EH (cell line): Measurements from ENCODE around the gene CYB5R2.

Experiments used
- DNase-seq: peaks from one replicate; pipeline ENCODE4 v3.0.0-alpha.2; 2015; ENCODE audit warnings: low read depth

Gene CYB5R2

DNA sequence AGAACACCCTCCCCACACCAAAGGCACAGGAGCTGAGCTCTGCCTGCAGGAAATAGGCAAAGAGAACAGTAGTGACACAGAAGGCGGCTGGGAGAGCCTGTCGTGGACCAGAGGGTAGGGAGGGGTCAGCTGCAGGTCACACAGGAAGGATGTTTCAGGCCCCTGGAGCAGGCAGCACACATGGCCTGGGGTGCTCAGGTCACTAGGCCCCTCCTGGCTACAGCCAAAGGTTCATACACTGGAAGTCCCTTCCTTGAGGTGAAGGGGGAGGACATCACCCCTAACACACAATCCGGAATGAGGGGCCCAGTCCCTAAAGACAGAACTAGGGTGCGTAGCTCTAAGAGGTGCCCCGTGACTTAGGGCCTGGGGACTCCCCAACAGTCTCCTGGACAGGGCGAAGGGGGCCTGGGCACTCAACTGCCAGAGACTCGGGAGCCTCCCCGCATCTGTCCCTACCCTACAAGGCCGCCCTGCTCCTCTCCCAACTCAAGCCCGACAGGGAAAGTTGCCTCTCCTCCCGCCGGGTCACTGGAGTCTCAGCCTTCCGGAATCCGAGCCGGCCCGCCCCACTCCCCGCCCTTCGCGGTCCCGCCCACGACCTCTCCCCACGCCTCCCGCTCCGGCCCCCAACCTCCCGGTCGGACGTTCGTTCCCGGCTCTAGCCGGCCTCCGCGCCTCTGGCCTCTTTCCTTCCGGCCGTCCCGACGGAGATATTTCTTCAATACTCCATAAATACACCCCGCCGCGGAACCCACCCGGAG, at the start of gene CYB5R2:
CYB5R2 (minus strand) TSS at position 541 of the 764 bp plus-strand sequence. CDS start 675 bp downstream, outside the sequence.
- DNase-seq = peak; percentile 79

- no peak for DNase-seq
Observed at GRCh38 chr11:7714786-7715185, 41.5 kb upstream of the CYB5R2 start.

DNA sequence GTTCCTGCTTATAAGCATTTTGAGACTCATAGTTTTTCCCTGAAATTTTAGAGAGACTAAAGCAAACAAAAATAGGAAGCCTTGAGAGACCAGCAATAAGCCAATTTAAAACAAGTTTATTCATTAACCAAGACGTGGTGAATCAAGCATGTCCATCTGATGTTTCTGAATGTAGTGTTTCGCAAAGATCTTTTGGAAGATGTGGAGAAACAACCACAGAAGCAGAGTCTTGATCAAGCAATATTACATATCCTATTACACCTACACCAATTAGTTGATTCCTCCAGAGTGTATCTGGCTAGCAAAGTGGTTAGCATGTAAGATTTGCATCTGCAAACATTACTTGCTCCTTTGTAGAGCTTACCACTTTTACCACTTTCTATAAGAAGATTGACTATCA, 33.1 kb upstream of the CYB5R2 start, which contains the start of gene OVCH2:
OVCH2 (minus strand) TSS at position 101 of the 400 bp plus-strand sequence; CDS start at position 18, 83 bp downstream.
- DNase-seq = no peak

DNA sequence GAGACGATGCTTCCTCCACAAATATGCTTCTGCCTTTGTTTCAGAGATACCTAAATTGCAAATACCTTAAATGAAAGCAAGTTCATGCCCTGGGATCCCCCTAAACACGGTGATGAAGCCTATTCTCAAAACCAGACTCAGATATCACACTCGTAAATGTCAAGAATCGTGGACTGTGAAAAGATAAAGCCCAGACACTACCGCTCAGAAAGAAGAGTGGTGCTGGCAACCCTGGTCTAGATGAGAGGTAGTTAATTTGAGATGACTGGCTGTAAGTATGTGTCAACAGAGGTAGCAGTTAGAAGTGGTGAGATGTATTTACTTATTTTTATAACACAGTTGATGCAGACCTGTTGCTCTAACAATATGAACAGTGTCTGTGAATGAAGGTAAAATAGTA, 30.4 kb upstream of the CYB5R2 start:
- no peak for DNase-seq

DNA sequence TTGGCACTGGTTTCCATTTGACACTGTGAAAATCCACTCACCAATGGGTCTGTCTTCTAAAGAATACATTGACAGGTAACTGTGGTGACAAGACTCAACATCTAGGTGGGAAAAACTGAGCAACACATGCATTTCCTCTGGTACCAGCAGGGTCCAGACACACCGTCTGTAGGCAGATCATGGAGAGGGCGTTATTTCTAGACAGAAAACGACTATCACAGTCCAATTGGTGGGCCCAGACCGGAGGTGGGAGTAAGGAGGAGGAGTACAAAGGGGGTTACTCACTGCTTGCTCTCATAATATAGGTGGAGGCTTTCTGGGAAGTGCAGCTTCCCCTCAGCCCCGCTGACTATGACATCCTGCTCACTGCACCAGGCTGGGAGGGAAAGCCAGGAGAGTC, 23.1 kb upstream of the CYB5R2 start:
- no peak for DNase-seq

DNA sequence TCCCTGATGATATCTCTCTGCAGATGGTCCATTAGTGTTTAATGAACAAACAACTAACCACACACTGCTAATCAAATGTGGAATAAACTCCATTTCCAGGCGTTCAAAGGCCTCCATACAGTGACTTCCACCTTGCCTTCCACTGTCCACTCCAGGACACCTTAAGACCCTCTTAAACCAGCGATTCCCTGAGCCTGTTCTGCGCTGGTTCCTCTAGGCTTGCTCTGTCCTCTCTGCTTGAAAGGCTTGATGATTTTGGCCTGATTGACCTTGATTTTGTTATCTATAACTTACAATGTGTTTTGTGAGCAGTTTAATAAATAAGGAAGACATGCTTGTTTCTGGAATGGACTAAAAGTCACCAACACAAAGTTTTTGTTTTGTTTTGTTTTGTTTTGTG, 20.9 kb upstream of the CYB5R2 start:
- DNase-seq = peak; percentile 2

GRCh38 chr11:7692426-7692825, 19.1 kb upstream of the CYB5R2 start:
- no peak for DNase-seq

GRCh38 chr11:7691759-7692350, 18.6 kb upstream of the CYB5R2 start:
- peak; percentile 48 for DNase-seq

- DNase-seq = peak; percentile 30
Observed at GRCh38 chr11:7690648-7691047, 17.3 kb upstream of the CYB5R2 start.

DNA sequence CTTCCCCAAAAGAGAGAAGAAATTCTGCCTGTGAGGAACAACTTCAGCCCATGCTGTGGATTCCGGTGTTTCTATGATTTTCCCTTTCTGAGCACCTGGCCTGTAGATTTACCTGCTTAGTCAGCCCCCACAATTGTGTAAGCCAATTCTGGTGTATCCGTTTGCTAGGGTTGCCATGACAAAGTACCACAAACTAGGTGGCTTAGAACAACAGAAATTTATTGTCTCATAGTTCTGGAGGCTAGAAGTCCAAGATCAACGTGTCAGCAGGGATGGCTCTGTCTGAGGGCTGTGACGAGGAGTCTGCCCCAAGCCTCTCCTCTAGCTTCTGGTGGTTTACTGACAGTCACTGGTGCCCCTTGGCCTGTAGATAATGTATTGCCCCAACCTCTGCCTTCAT, 15.9 kb upstream of the CYB5R2 start:
- no peak for DNase-seq

DNA sequence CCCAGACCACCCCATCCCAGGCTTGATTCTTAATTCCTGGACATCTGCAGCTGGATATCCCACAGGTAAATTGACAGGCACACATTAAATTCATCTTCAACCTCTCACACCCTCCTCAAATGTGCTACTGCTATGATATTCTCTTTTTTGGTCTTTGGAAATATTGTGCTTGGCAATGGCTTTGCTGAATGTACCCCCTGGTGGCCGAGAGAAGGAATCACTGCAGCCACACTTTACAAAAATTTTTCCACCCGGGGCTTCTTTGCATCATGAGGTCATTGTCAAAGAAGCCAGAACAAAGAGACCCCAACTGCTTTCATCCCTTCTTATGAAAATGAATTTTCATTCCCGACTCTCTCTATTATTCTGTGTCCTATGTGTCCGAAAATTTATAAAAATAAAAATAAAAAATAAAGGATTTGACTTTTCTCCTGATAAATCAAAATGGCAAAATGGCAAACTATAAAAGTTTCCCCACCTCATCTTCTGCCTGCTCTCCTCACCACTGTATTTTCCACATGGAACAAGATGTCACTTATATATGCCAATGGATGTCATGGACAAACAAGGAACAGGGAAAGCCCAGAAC, 15.0 kb upstream of the CYB5R2 start:
- DNase-seq = peak; percentile 56

DNA sequence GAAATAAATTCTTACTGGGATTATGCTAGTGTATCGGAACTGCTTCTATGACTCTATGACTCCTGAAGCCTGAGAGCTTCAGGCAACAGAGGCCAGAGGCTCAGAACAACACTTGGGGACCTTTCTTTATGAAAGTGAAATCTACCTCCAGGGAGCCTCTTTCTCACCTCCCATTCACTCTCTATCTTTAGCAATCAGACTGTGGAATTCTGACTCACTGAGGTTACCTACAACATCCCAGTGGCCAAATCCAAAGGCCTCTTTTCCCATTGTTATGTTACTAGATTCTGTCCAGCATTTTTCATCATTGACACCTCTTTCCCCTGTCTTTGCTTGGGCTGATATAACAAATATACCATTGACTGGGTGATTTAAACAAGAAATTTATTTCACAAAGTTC, 14.1 kb upstream of the CYB5R2 start:
- DNase-seq = no peak

- no peak for DNase-seq
Observed at GRCh38 chr11:7686761-7687160, 13.5 kb upstream of the CYB5R2 start.

GRCh38 chr11:7683571-7683970, 10.3 kb upstream of the CYB5R2 start:
- DNase-seq = no peak

DNA sequence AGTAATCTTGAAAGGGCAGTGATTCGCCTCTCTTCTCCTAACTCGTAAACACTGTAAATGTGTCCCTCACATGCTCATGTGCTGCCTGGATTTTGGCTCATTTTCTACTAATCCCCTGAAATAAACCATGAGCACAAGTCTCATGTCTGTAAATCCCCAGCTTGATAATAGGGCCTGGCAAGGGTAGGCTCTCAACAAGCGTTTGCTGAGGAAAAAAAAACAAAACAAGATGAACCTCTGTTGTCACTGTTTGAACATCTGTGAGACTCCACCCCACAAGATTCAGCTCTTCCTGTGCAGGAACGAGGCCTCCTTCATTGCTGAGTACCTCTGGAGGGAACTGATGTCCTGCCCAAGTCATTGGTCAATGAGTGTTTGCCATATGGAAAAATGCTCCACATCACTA, 4.5 kb upstream of the CYB5R2 start:
- peak; percentile 66 for DNase-seq

- peak; percentile 94 for DNase-seq
Observed at GRCh38 chr11:7677071-7677470, 3.8 kb upstream of the CYB5R2 start.

DNA sequence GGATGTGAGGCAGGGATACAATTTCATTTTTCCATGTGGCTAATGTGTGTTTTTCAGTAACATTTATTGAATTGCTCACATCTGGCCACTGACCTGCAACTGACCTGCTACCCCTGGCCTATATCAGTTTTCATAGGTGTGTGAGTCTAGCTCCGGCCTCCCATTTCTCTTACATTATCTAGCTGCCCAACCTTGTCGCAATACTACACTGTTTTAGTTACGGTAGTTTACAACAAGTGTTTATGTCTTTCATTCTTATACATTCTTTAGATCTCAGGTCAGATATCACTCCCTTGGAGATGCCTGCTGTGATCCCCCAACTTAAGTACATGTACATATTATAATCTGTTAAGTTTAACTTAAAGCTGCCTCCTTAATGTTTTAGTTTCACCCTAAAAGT, 2.3 kb upstream of the CYB5R2 start:
- no peak for DNase-seq

GRCh38 chr11:7673724-7674434, 579 bp upstream of the CYB5R2 start:
- peak; percentile 41 for DNase-seq

GRCh38 chr11:7672276-7672959, 882 bp downstream of the CYB5R2 start:
- DNase-seq = no peak

DNA sequence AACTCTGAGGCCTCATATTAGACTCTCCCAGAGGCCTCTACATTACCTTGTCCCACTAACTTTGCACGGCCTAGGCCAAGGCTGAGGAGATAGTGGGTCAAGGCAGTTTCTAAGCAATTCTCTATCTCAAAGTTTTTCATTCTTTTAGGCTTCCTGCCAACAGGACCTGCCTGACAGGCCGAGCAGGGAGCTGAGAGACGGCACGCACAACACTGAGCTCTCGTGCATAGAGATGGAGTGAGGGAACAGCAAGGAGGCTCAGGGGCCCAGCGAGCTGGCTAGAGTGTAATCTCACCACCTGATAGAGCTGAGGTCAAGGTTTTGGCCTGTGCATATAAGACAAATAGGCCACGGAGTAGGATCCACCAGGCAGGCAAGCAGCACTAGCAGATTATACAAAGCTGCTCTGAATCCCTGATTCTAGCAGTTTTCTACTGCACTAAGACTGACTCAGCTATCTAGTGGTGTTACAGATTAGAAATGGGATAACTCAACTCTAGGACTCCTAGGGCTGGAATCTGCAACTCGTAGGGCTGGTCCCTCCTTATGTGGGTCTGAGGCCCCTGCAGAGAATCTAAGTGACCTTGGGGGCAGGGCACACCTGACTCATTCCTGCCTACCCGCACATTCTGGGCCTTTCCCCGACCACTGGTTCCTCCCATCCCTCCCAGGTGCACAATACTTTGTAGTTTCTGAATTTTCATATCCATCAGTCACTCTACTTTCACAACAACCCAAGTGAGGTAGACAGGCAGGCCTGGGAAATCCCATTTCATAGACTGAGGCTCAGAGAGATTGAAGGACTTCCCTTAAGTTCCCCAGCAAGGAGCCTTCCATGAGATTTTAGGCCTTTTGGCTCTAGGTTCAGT, 1.7 kb downstream of the CYB5R2 start:
- no peak for DNase-seq

GRCh38 chr11:7670641-7671040, 2.7 kb downstream of the CYB5R2 start:
- DNase-seq = no peak
